Heart right ventricle (tissue), 16 donors: ENCODE data around the gene EXD3. TPM values are rescaled to one million over a fixed set of nuclear protein-coding genes. Genes with fewer than 3 reads are reported as not detected.

Experiments
- ATAC-seq, 8 donors: fragments of 200-7000 bp; cut with Tn5 transposase; one replicate each; pipeline ENCODE4 v1.9.1; 2020; ENCODE audit warnings: mild to moderate bottlenecking in 8 of 8, moderate library complexity in 8 of 8, moderate number of reproducible peaks in 1 of 8
- DNase-seq, 2 donors: peaks; one replicate each; pipeline ENCODE4 v3.0.0-alpha.2; 2020
- H3K27ac ChIP-seq, 10 donors: fragments of 200-600 bp; sonication (generic) in 2 of 10; one replicate each; pipeline versions ENCODE4 v1.5.0 to v1.8.0; 2020 to 2022; ENCODE audit warnings: mild to moderate bottlenecking in 3 of 10
- H3K27me3 ChIP-seq, 7 donors: fragments of 200-600 bp; one replicate each; pipeline ENCODE4 v1.8.0; 2021 to 2022; ENCODE audit warnings: mild to moderate bottlenecking in 2 of 7
- H3K36me3 ChIP-seq, 9 donors: fragments of 200-600 bp; sonication (generic) in 1 of 9; one replicate each; pipeline versions ENCODE4 v1.5.0 to v1.8.0; 2020 to 2022; ENCODE audit warnings: mild to moderate bottlenecking in 2 of 9
- H3K4me1 ChIP-seq, 9 donors: fragments of 200-600 bp; sonication (generic) in 1 of 9; one replicate each; pipeline versions ENCODE4 v1.5.0 to v1.8.0; 2020 to 2022; ENCODE audit warnings: mild to moderate bottlenecking in 4 of 9
- H3K4me3 ChIP-seq, 10 donors: fragments of 200-600 bp; sonication (generic) in 2 of 10; one replicate each; pipeline versions ENCODE4 v1.5.0 to v1.8.0; 2020 to 2022; ENCODE audit warnings: mild to moderate bottlenecking in 7 of 10, moderate library complexity in 2 of 10
- H3K9me3 ChIP-seq, 11 donors: fragments of 200-600 bp in 10 of 11; sonication (generic) in 2 of 11; one replicate each; pipeline versions ENCODE4 v1.5.0 to v1.8.0; 2013 to 2022; ENCODE audit warnings: mild to moderate bottlenecking in 2 of 11, control low read depth in 1 of 11, moderate library complexity in 1 of 11
- WGBS, 2 donors: extraction: QIAGEN DNeasy Blood & Tissue Kit; methylation state at CpG; one replicate each; pipeline ENCODE4 v1.1.7; 2013; ENCODE audit warnings: inconsistent platforms in 1 of 2; 5-methylcytosine and 5-hydroxymethylcytosine counted together
- intact Hi-C, 10 donors: fragments of 100-400 bp; cut with DNase I; formaldehyde crosslinking; loops; one replicate each; pipeline versions ENCODE4 v1.11.1 to v1.14.2; 2022
- polyA plus RNA-seq, 2 donors: library from polyadenylated mRNA; stranded (reverse); fragments of 200-250 nt; gene quantifications; one replicate each; pipeline ENCODE4 v1.2.3, GENCODE V29; 2013
- total RNA-seq, 10 donors: library from RNA; stranded (reverse); fragmentation: NEBNext Ultra II Directional in 3 of 10; extraction: Animal tissue kit (Norgen Biotek cat#: 25700) in 3 of 10; gene quantifications; one replicate each; pipeline versions ENCODE4 v1.2.1 to v1.2.4, GENCODE V29; 2021 to 2023
- TF ChIP-seq, protein P1 (sequence below), 9 donors: fragments of 200-600 bp; sonication (generic) in 2 of 9; IDR thresholded peaks; one replicate each; pipeline versions ENCODE4 v1.5.0 to v1.8.0; 2021 to 2022; ENCODE audit warnings: antibody characterized with exemption in 9 of 9, mild to moderate bottlenecking in 5 of 9, moderate library complexity in 1 of 9
- donor health status: Arrhythmogenic right ventricular cardiomyopathy.
- donor health status: ischemic (EF 13 %, LVEDD 7.1; RV severe dilation, severe dysfunction).
- donor health status: healthy with polysubstance abuse.
- donor health status: DM: no; HTN: yes; CAD: no.
- donor health status: DM: no; HTN: no; CAD: no.
- donor health status: ischemic (EF 25% LVEDD 6.9; RV normal size, moderate dysfunction).
- donor health status: ischemic (EF 25% LVEDD 5.7; RV mildly dilated, moderate dysfunction).
- donor health status: healthy.
- donor health status: DM: yes; HTN: yes; CAD: no.
- donor health status: Ischemic cardiomyopathy.
- donor health status: ischemic (EF 35%, LVEDD 5.7; RV mildly dilated, moderate dysfunction).
- donor health status: nonischemic (EF 11% LVEDD 7.7; RV severe dilation, severe dysfunction).
- donor health status: DM: yes; HTN: yes; CAD: no.
- donor health status: PGD.
- donor health status: ischemic (EF 29% LVEDD 5.4; RV normal size, mild dysfunction).
- donor health status: nonischemic (EF 23%, LVEDD 6.1; RV moderate dilation, normal function).

EXD3 gene
- total and polyA plus RNA-seq, 12 donors: 5.8 to 33.0 (median 9.2) TPM

DNA sequence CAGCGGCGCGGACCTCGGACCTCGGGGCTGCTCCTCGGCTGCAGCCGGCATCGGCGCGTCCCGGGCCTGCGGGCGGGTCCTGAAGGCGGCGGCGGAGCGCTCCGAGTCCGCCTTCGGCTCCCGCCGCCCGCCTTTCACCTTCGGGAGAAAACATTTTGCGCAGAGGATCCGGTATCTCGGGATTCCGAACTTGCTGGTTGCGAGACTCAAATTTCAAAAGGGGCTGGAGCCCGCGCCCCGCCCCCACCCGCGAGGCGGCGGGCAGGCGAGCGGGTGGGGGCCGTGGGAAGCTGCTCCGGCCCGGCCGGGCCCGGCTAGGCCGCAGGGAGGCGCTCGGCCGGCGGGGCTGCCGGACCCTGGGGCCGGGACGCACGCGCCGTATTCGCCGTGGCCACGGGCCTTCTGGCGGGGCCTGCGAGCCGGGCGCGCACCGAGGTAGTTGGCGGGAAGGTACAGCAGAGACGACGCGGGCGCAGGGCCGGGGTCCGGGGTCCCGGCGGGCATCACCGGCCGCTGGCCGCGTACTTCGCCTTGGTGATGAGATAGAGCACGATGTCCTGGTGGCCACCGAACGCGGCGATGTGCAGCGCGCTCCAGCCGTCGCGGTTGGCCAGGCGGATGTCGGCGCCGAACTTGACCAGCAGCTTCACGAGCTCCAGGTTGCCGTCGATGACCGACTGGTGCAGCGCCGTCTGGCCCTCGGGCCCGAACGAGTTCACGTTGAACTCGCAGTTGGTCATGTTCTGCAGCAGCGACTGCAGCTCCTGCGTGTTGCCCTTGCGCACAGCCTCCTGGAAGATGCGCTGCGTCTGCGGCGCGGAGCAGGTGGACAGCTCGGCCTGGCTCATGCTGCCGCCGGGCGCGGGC is 121.6 kb downstream of the EXD3 start:
- intact Hi-C loops: loop anchor here in 3 of 10 donors (5.0 kb wide), 1 partner anchor 106 kb away; no protein-coding TSS in a partner anchor
- ATAC-seq (peak in 1 of 8 donors; percentile 14), DNase-seq (peak in 1 of 2 donors; percentile 53)
- Histone ChIP-seq H3K36me3 (peaks cover 0 to 10% (median 0%) of the 10 kb centered on the region in 9 donors), H3K27ac (peak overlapping the region; percentile 70 to 94 (median 90)), H3K4me3 (peak overlapping the region; percentile 53 to 87 (median 68)), H3K9me3 (no peaks in the 10 kb centered on the region), H3K27me3 (peaks cover 0 to 92% (median 6%) of the 10 kb centered on the region in 7 donors), H3K4me1 (peaks cover 15 to 85% (median 72%) of the 10 kb centered on the region in 9 donors)
- 1% methylated on average over 100 to 115 of the region's 115 CpGs for WGBS, 2 donors
- TF ChIP-seq, protein P1, sequence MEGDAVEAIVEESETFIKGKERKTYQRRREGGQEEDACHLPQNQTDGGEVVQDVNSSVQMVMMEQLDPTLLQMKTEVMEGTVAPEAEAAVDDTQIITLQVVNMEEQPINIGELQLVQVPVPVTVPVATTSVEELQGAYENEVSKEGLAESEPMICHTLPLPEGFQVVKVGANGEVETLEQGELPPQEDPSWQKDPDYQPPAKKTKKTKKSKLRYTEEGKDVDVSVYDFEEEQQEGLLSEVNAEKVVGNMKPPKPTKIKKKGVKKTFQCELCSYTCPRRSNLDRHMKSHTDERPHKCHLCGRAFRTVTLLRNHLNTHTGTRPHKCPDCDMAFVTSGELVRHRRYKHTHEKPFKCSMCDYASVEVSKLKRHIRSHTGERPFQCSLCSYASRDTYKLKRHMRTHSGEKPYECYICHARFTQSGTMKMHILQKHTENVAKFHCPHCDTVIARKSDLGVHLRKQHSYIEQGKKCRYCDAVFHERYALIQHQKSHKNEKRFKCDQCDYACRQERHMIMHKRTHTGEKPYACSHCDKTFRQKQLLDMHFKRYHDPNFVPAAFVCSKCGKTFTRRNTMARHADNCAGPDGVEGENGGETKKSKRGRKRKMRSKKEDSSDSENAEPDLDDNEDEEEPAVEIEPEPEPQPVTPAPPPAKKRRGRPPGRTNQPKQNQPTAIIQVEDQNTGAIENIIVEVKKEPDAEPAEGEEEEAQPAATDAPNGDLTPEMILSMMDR (IDR thresholded peaks at IDR 0.05): peak in 4 of 9 donors; percentile 23 to 50 (median 34)

DNA sequence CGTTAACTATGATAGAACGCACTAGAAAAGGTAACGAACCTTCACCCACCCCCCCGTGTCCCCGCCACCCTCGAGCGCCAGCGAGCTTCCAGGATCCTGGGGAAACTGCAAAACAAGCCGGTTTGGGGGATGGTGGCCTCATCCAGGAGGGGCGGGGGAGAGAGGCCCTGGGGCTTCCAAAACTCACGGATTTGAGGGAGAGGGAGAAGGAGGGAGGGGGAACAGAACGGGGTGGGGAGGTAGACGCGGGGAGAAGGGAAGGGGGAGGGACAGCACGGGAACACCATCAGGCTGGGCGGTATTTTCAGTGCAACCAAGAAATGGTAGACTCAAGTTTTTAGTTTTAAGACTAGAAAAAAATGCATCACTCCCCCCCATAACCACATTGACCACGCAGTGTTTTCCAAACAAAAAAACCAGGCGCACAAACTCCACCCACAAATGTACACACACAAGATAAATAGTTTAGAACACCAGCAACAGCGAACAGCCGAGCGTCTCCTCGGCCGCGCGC is 122.3 kb downstream of the EXD3 start:
- peak overlapping the region; percentile 46 to 87 (median 68) for H3K4me3 ChIP-seq
- intact Hi-C loops: loop anchor here in 3 of 10 donors (5.0 kb wide), 1 partner anchor 107 kb away; no protein-coding TSS in a partner anchor

DNA sequence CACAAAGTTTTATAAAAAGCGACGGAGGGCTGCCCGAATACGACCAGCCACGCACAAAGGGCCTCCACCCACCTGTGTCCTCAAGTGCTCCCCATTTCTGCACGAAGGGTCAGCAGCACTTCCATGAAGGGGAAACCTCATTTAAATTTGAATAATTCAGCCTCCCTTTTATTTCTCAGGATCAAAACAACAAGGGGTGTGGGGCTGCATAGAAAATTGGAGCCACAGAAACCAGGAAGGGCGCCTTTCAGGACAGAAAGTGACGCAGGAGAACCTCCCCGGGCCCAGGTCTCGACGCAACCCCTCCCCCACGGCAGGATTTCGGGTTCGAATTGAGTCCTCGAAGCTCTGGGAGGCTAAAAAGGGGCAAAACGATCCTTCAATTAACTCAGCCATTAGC is 123.0 kb downstream of the EXD3 start:
- Histone ChIP-seq H3K9me3 (no peaks in the 10 kb centered on the region), H3K4me3 (peak overlapping the region; percentile 46 to 87 (median 68)), H3K36me3 (peaks cover 0 to 10% (median 0%) of the 10 kb centered on the region in 9 donors), H3K4me1 (peaks cover 8 to 79% (median 62%) of the 10 kb centered on the region in 9 donors), H3K27me3 (peaks cover 0 to 88% (median 11%) of the 10 kb centered on the region in 7 donors), H3K27ac (peak overlapping the region; percentile 5 to 94 (median 90))
- TF ChIP-seq, protein P1 (IDR thresholded peaks at IDR 0.05): no peak
- DNase-seq (peak; percentile 24 to 64), ATAC-seq (peak in 2 of 8 donors; percentile 5 to 9)
- WGBS, 2 donors: 26 to 35% methylated on average over 16 of the region's 16 CpGs
- intact Hi-C loops: loop anchor here in 7 of 10 donors (5.0 to 10.0 kb wide), 4 partner anchors 87 to 225 kb away; partner anchors contain the start of gene ENTPD8 (in 1 of the 7)

More for the DNA sequence above, 122.3 kb downstream of the EXD3 start:
- Histone ChIP-seq H3K9me3 (no peaks in the 10 kb centered on the region), H3K4me1 (peaks cover 10 to 83% (median 66%) of the 10 kb centered on the region in 9 donors), H3K27me3 (peaks cover 0 to 91% (median 8%) of the 10 kb centered on the region in 7 donors), H3K36me3 (peaks cover 0 to 10% (median 0%) of the 10 kb centered on the region in 9 donors), H3K27ac (peak overlapping the region; percentile 70 to 94 (median 90))
- peak; percentile 23 to 35 for DNase-seq
- 4 to 5% methylated on average over 25 of the region's 25 CpGs for WGBS, 2 donors
- TF ChIP-seq, protein P1 (IDR thresholded peaks at IDR 0.05): no peak
- no peak for ATAC-seq

- intact Hi-C loops: loop anchor here in 5 of 10 donors (5.0 to 10.0 kb wide), 3 partner anchors 88 to 226 kb away; partner anchors contain the start of gene ENTPD8 (in 1 of the 5)
- 39 to 48% methylated on average over 10 of the region's 10 CpGs for WGBS, 2 donors
- H3K27ac ChIP-seq: peak overlapping the region; percentile 42 to 94 (median 90)
- H3K27me3 ChIP-seq: peaks cover 0 to 88% (median 16%) of the 10 kb centered on the region in 7 donors
- DNase-seq (peak in 1 of 2 donors; percentile 16), ATAC-seq (no peak)
- peaks cover 0 to 10% (median 0%) of the 10 kb centered on the region in 9 donors for H3K36me3 ChIP-seq
- H3K4me1 ChIP-seq: peaks cover 8 to 78% (median 59%) of the 10 kb centered on the region in 9 donors
- H3K4me3 ChIP-seq: peak overlapping the region in 9 of 10 donors; percentile 55 to 87 (median 72)
- TF ChIP-seq, protein P1 (IDR thresholded peaks at IDR 0.05): no peak
- H3K9me3 ChIP-seq: peaks cover 0 to 4% (median 0%) of the 10 kb centered on the region in 11 donors
Observed at GRCh38 chr9:137299203-137299565, 123.8 kb downstream of the EXD3 start.
